SK-N-SH (cell line): ENCODE results near the gene TBC1D17.

Experiments used
- CHD2 ChIP-seq: fragments of 150-350 bp; IDR thresholded peaks from 2 replicates; pipeline ENCODE4 v1.6.1; 2018; ENCODE audit warnings: low read length; ENCODE audit not compliant: partially characterized antibody
- CTCF ChIP-seq: fragments of 200-600 bp; sonication (generic); IDR thresholded peaks from 2 replicates; pipeline ENCODE4 v1.6.1; 2017; ENCODE audit warnings: antibody characterized with exemption, mild to moderate bottlenecking, moderate library complexity
- MAX ChIP-seq: IDR thresholded peaks from 2 replicates; pipeline ENCODE4 v1.4.0; 2012; ENCODE audit warnings: low read depth
- NFIC ChIP-seq: IDR thresholded peaks from 2 replicates; pipeline ENCODE4 v1.4.0; 2012; ENCODE audit warnings: borderline replicate concordance

DNA sequence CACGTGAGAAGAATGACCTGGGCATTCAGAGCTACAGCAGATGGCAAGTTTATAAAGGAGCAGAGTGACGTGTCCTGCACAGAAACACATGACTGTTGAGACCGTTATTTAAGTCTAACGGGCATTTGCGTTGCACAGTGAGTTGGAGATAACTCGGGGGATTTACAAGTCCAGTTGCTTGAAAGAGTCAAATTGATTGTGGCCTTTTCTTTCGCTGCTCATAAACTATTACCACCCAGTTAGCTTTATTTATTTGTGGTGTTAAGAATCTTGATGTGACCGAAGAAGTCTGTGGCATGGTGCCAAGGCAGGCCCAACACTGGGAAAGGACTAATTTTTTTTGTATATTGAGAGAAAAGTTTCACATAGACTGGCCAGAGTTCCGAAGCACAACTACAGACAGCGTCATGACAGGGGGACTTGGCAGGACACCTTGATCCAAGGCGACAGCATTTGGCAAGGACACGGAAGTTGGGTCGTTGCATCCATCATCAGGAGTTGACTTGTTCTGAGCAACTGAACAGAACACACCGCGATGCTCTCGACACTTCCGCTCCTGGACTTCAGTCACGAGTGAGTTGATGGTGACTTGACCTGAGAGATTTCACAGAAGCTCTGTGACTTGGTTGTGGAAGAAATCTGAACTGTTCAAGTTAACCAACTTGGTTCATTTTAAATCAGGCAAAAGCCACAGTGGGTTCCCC lies 38.5 kb upstream of the TBC1D17 start:
- TF ChIP-seq CHD2 = no peak
- no peak for TF ChIP-seq MAX
- TF ChIP-seq CTCF = no peak
- no peak for TF ChIP-seq NFIC
